Stimulated activated CD4-positive, alpha-beta T cell treated with anti-CD3 and anti-CD28 coated beads, Interleukin-2, amount 100 ng/mL, for 24 hours (primary cell): Measurements from ENCODE around the gene CAMKMT.

Experiments
- DNase-seq, 2 donors: peaks; one replicate each; pipeline ENCODE4 v3.0.0-alpha.2; 2020

The CAMKMT gene

GRCh38 chr2:44361330-44362206, at the start of gene CAMKMT, which contains the start of gene PREPL:
TSS of gene CAMKMT (plus strand) at chr2:44361947.
TSS of gene PREPL (minus strand) at chr2:44361494. CDS start at chr2:44346342, 15,152 bp downstream.
- peak; percentile 98 to 99 for DNase-seq

GRCh38 chr2:44314362-44314761, 47.4 kb upstream of the CAMKMT start:
- no peak for DNase-seq

GRCh38 chr2:44315945-44316344, 45.8 kb upstream of the CAMKMT start:
- no peak for DNase-seq

- DNase-seq = no peak
Measured at GRCh38 chr2:44320832-44321231, 40.9 kb upstream of the CAMKMT start.

GRCh38 chr2:44321360-44321759, 40.4 kb upstream of the CAMKMT start:
- no peak for DNase-seq

GRCh38 chr2:44324971-44325426, 36.7 kb upstream of the CAMKMT start:
- no peak for DNase-seq

- DNase-seq = no peak
Measured at GRCh38 chr2:44325897-44326296, 35.9 kb upstream of the CAMKMT start.

- DNase-seq = no peak
Measured at GRCh38 chr2:44326548-44327264, 35.0 kb upstream of the CAMKMT start.

GRCh38 chr2:44328750-44329149, 33.0 kb upstream of the CAMKMT start:
- DNase-seq = no peak

- DNase-seq = no peak
Measured at GRCh38 chr2:44329343-44329742, 32.4 kb upstream of the CAMKMT start.

GRCh38 chr2:44330801-44331200, 30.9 kb upstream of the CAMKMT start:
- no peak for DNase-seq

- no peak for DNase-seq
Measured at GRCh38 chr2:44333994-44334393, 27.8 kb upstream of the CAMKMT start.

- no peak for DNase-seq
Measured at GRCh38 chr2:44335806-44336538, 25.8 kb upstream of the CAMKMT start.

- no peak for DNase-seq
Measured at GRCh38 chr2:44342854-44343253, 18.9 kb upstream of the CAMKMT start.

GRCh38 chr2:44347526-44347925, 14.2 kb upstream of the CAMKMT start:
- DNase-seq = no peak

- no peak for DNase-seq
Measured at GRCh38 chr2:44348400-44348799, 13.3 kb upstream of the CAMKMT start.

GRCh38 chr2:44349506-44349905, 12.2 kb upstream of the CAMKMT start:
- no peak for DNase-seq

GRCh38 chr2:44351088-44351487, 10.7 kb upstream of the CAMKMT start:
- no peak for DNase-seq

- DNase-seq = no peak
Measured at GRCh38 chr2:44351676-44352075, 10.1 kb upstream of the CAMKMT start.

GRCh38 chr2:44352510-44352909, 9.2 kb upstream of the CAMKMT start:
- DNase-seq = no peak

- DNase-seq = no peak
Measured at GRCh38 chr2:44354761-44355160, 7.0 kb upstream of the CAMKMT start.

- peak; percentile 35 to 47 for DNase-seq
Measured at GRCh38 chr2:44358503-44358902, 3.2 kb upstream of the CAMKMT start.

GRCh38 chr2:44360749-44361329, 908 bp upstream of the CAMKMT start:
- peak; percentile 10 to 34 for DNase-seq
